ENCODE results near the gene SLC26A9. TPM values are rescaled to one million over a fixed set of nuclear protein-coding genes. Genes with fewer than 3 reads are reported as not detected.

SLC26A9 gene
- total and polyA plus RNA-seq, 2 donors (not counting 1 experiment from before 2014, with no cell fraction given): not detected

DNA sequence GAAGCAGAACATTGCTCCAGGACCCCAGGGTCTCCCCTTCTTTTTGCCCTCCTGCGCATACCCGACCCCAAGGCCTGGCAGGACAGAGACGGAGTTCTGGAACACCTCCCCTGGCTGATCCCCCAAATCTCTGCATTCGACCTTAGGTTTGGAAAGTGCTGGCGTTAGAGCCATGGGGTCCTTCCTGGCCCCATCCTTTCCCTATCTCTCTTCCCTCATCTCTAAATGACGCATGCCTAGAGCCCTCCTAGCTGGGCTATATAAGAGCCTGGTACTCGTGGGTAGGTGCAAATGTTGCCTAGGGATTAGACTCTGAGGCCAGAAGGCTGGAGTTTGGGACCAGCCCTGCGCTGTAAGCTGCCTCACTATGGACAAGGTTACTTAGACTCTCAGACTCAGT is 16.6 kb downstream of the SLC26A9 start:
- WGBS (ENCODE audit: insufficient coverage): 83% methylated on average over 5 of the region's 8 CpGs
- Mint-ChIP-seq H3K9me3 (ENCODE audit: insufficient read depth) (no peaks in the 10 kb centered on the region), H3K27me3 (peaks cover 19% of the 10 kb centered on the region), H3K4me3 (no peak overlapping the region), H3K27ac (no peak overlapping the region), H3K4me1 (no peaks in the 10 kb centered on the region)
- H3K36me3 ChIP-seq (replicated peaks in 1 of 2; ENCODE audit: control extremely low read depth in 1 of 2, control insufficient read depth in 1 of 2, extremely low read depth in 1 of 2, insufficient read depth in 2 of 2, low read length in 1 of 2): no peaks in the 10 kb centered on the region
- H4K20me1 ChIP-seq (ENCODE audit: control insufficient read depth, insufficient read depth, low read length, poor library complexity, severe bottlenecking): no peaks in the 10 kb centered on the region
- no peak overlapping the region for H3K27ac ChIP-seq (ENCODE audit: low read length in 2 of 2)
- H3K27me3 ChIP-seq (replicated peaks in 1 of 4; ENCODE audit: control extremely low read depth in 1 of 4, control insufficient read depth in 3 of 4, insufficient read depth in 4 of 4, low read length in 3 of 4): peaks cover 0 to 4% (median 0%) of the 10 kb centered on the region in 4 experiments
- H2AFZ ChIP-seq (ENCODE audit: insufficient read depth, low read depth, low read length, poor library complexity, severe bottlenecking): no peak overlapping the region
- ATAC-seq (ENCODE audit: low read depth) (no peak), DNase-seq (no peak)
- H3K79me2 ChIP-seq (ENCODE audit: control insufficient read depth, insufficient read depth, low read length): no peaks in the 10 kb centered on the region
- CTCF ChIA-PET: interaction anchor here (0.9 to 1.5 kb wide), 2 partner anchors 11 to 51 kb away, joined by 3 to 6 read pairs; no protein-coding TSS in a partner anchor
- H3K9ac ChIP-seq (ENCODE audit: low read length): no peak overlapping the region
- intact Hi-C loops (cut with micrococcal nuclease): no loop called here
- POLR2A ChIA-PET: no interaction called here
- no peaks in the 10 kb centered on the region for H3K9me3 ChIP-seq (ENCODE audit: control extremely low read depth in 1 of 3, control insufficient read depth in 2 of 3, insufficient read depth in 1 of 3, low read length in 2 of 3)
- no peak overlapping the region for H3K4me3 ChIP-seq (ENCODE audit: control extremely low read depth in 1 of 5, extremely low read depth in 1 of 5, insufficient read depth in 1 of 5, low read depth in 2 of 5, low read length in 4 of 5)
- no peak for TF ChIP-seq EZH2 (IDR thresholded peaks at IDR 0.05; ENCODE audit: borderline replicate concordance, insufficient read depth, low read depth, low read length, poor library complexity, severe bottlenecking)
- TF ChIP-seq, protein P1, sequence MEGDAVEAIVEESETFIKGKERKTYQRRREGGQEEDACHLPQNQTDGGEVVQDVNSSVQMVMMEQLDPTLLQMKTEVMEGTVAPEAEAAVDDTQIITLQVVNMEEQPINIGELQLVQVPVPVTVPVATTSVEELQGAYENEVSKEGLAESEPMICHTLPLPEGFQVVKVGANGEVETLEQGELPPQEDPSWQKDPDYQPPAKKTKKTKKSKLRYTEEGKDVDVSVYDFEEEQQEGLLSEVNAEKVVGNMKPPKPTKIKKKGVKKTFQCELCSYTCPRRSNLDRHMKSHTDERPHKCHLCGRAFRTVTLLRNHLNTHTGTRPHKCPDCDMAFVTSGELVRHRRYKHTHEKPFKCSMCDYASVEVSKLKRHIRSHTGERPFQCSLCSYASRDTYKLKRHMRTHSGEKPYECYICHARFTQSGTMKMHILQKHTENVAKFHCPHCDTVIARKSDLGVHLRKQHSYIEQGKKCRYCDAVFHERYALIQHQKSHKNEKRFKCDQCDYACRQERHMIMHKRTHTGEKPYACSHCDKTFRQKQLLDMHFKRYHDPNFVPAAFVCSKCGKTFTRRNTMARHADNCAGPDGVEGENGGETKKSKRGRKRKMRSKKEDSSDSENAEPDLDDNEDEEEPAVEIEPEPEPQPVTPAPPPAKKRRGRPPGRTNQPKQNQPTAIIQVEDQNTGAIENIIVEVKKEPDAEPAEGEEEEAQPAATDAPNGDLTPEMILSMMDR (IDR thresholded peaks at IDR 0.05): no peak
- no peak overlapping the region for H3K4me2 ChIP-seq (replicated peaks; ENCODE audit: low read depth, low read length, poor library complexity, severe bottlenecking)
- H3K4me1 ChIP-seq (ENCODE audit: control insufficient read depth in 2 of 2, insufficient read depth in 2 of 2, low read length in 2 of 2): no peaks in the 10 kb centered on the region

DNA sequence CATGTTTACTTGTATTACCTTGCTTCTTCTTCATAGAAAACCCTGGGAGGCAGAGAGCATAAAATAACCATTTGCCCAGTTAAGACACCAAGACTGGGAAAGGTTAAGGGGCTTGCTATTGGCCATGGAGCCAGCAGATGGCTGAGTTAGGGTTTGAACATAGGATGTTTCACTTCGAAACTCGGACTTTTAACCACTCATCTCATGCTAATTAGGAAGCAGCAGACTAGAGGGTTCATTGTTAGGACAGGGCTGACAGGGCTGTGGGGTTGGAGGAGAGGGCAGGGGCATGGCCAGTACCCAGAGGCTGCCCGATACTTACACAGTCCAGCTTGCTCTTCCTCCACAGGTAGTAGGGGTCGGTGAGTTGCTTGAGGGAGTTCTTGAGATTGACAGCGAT is 17.0 kb downstream of the SLC26A9 start:
- Histone ChIP-seq H2AFZ (ENCODE audit: insufficient read depth, low read depth, low read length, poor library complexity, severe bottlenecking) (no peak overlapping the region), H3K4me2 (replicated peaks; ENCODE audit: low read depth, low read length, poor library complexity, severe bottlenecking) (no peak overlapping the region), H3K9ac (ENCODE audit: low read length) (no peak overlapping the region), H3K4me1 (ENCODE audit: control insufficient read depth in 2 of 2, insufficient read depth in 2 of 2, low read length in 2 of 2) (no peaks in the 10 kb centered on the region), H3K27me3 (replicated peaks in 1 of 4; ENCODE audit: control extremely low read depth in 1 of 4, control insufficient read depth in 3 of 4, insufficient read depth in 4 of 4, low read length in 3 of 4) (peaks cover 0 to 4% (median 0%) of the 10 kb centered on the region in 4 experiments), H3K36me3 (replicated peaks in 1 of 2; ENCODE audit: control extremely low read depth in 1 of 2, control insufficient read depth in 1 of 2, extremely low read depth in 1 of 2, insufficient read depth in 2 of 2, low read length in 1 of 2) (no peaks in the 10 kb centered on the region), H3K9me3 (ENCODE audit: control extremely low read depth in 1 of 3, control insufficient read depth in 2 of 3, insufficient read depth in 1 of 3, low read length in 2 of 3) (no peaks in the 10 kb centered on the region), H4K20me1 (ENCODE audit: control insufficient read depth, insufficient read depth, low read length, poor library complexity, severe bottlenecking) (no peaks in the 10 kb centered on the region), H3K4me3 (ENCODE audit: control extremely low read depth in 1 of 5, extremely low read depth in 1 of 5, insufficient read depth in 1 of 5, low read depth in 2 of 5, low read length in 4 of 5) (no peak overlapping the region), H3K27ac (ENCODE audit: low read length in 2 of 2) (no peak overlapping the region), H3K79me2 (ENCODE audit: control insufficient read depth, insufficient read depth, low read length) (no peaks in the 10 kb centered on the region)
- intact Hi-C loops (cut with micrococcal nuclease): no loop called here
- 98% methylated on average over 3 of the region's 5 CpGs for WGBS (ENCODE audit: insufficient coverage)
- Mint-ChIP-seq H3K27ac (no peak overlapping the region), H3K27me3 (peaks cover 19% of the 10 kb centered on the region), H3K4me1 (no peaks in the 10 kb centered on the region), H3K9me3 (ENCODE audit: insufficient read depth) (no peaks in the 10 kb centered on the region), H3K4me3 (no peak overlapping the region)
- no peak for DNase-seq
- TF ChIP-seq EZH2 (IDR thresholded peaks at IDR 0.05; ENCODE audit: borderline replicate concordance, insufficient read depth, low read depth, low read length, poor library complexity, severe bottlenecking): no peak
- TF ChIP-seq, protein P1 (IDR thresholded peaks at IDR 0.05): no peak
- ChIA-PET POLR2A (no interaction called here), CTCF (interaction anchor here (0.9 to 1.5 kb wide), 2 partner anchors 11 to 51 kb away, joined by 3 to 6 read pairs; no protein-coding TSS in a partner anchor)
- ATAC-seq (ENCODE audit: low read depth): no peak
